ENCODE data around the gene DYRK4. TPM values are rescaled to one million over a fixed set of nuclear protein-coding genes. Genes with fewer than 3 reads are reported as not detected.
A peak's percentile ranks its signal among the peaks of the same experiment; 100 is the strongest.

DYRK4 gene
- total and polyA plus RNA-seq, 5 donors from 2014 or later, result 11.4 to 43.1 (median 36.9) TPM

- H3K27ac Mint-ChIP-seq, result no peak overlapping the region
- H3K4me3 ChIP-seq (ENCODE audit: low read depth, low read length), result no peak overlapping the region
- ATAC-seq (ENCODE audit: low read depth in 2 of 2) (no peak), DNase-seq (no peak)
- no peaks in the 10 kb centered on the region for H3K4me1 ChIP-seq (ENCODE audit: control insufficient read depth, insufficient read depth, low read length, poor library complexity, severe bottlenecking)
- H3K4me3 Mint-ChIP-seq, result no peak overlapping the region
- H3K27me3 ChIP-seq (ENCODE audit: control insufficient read depth, insufficient read depth, low read length), result no peaks in the 10 kb centered on the region
- H3K36me3 ChIP-seq (ENCODE audit: control insufficient read depth, insufficient read depth, low read length), result no peaks in the 10 kb centered on the region
- H3K36me3 Mint-ChIP-seq, result peaks cover 6% of the 10 kb centered on the region
- no peak overlapping the region for H3K27ac ChIP-seq (ENCODE audit: insufficient read depth, low read length, poor library complexity, severe bottlenecking)
- H3K9me3 Mint-ChIP-seq, result peaks cover 0 to 1% (median 0%) of the 10 kb centered on the region in 7 donors
- no peaks in the 10 kb centered on the region for H3K9me3 ChIP-seq (ENCODE audit: control insufficient read depth in 2 of 2, low read length in 2 of 2)
- no peaks in the 10 kb centered on the region for H3K4me1 Mint-ChIP-seq
- peaks cover 18% of the 10 kb centered on the region for H3K27me3 Mint-ChIP-seq
These were observed 68.3 kb downstream of the DYRK4 start for GRCh38 chr12:4630262-4630661.

GRCh38 chr12:4643747-4644146 lies 81.7 kb downstream of the DYRK4 start:
- Histone ChIP-seq H3K27me3 (ENCODE audit: control insufficient read depth, insufficient read depth, low read length) (no peaks in the 10 kb centered on the region), H3K9me3 (ENCODE audit: control insufficient read depth in 2 of 2, low read length in 2 of 2) (no peaks in the 10 kb centered on the region), H3K27ac (ENCODE audit: insufficient read depth, low read length, poor library complexity, severe bottlenecking) (no peak overlapping the region), H3K4me3 (ENCODE audit: low read depth, low read length) (no peak overlapping the region), H3K36me3 (ENCODE audit: control insufficient read depth, insufficient read depth, low read length) (no peaks in the 10 kb centered on the region), H3K4me1 (ENCODE audit: control insufficient read depth, insufficient read depth, low read length, poor library complexity, severe bottlenecking) (peaks cover 9% of the 10 kb centered on the region)
- ATAC-seq (ENCODE audit: low read depth in 2 of 2) (no peak), DNase-seq (no peak)
- Mint-ChIP-seq H3K4me1 (peaks cover 0 to 18% (median 9%) of the 10 kb centered on the region in 4 donors), H3K9me3 (peaks cover 0 to under 1% (median 0%) of the 10 kb centered on the region in 7 donors), H3K4me3 (no peak overlapping the region), H3K27me3 (peaks cover 10% of the 10 kb centered on the region), H3K36me3 (no peaks in the 10 kb centered on the region), H3K27ac (no peak overlapping the region)

- Mint-ChIP-seq H3K27ac (no peak overlapping the region), H3K9me3 (peaks cover 0 to 1% (median 0%) of the 10 kb centered on the region in 7 donors), H3K4me1 (peaks cover 0 to 31% (median 18%) of the 10 kb centered on the region in 4 donors), H3K36me3 (no peaks in the 10 kb centered on the region), H3K27me3 (peaks cover 17% of the 10 kb centered on the region), H3K4me3 (peak overlapping the region in 1 of 4 donors; percentile 37)
- H3K9me3 ChIP-seq (ENCODE audit: control insufficient read depth in 2 of 2, low read length in 2 of 2), result no peaks in the 10 kb centered on the region
- no peaks in the 10 kb centered on the region for H3K36me3 ChIP-seq (ENCODE audit: control insufficient read depth, insufficient read depth, low read length)
- no peak overlapping the region for H3K4me3 ChIP-seq (ENCODE audit: low read depth, low read length)
- H3K27me3 ChIP-seq (ENCODE audit: control insufficient read depth, insufficient read depth, low read length), result no peaks in the 10 kb centered on the region
- no peak overlapping the region for H3K27ac ChIP-seq (ENCODE audit: insufficient read depth, low read length, poor library complexity, severe bottlenecking)
- DNase-seq (no peak), ATAC-seq (ENCODE audit: low read depth in 2 of 2) (no peak)
- H3K4me1 ChIP-seq (ENCODE audit: control insufficient read depth, insufficient read depth, low read length, poor library complexity, severe bottlenecking), result peaks cover 16% of the 10 kb centered on the region
These were observed 83.0 kb downstream of the DYRK4 start for GRCh38 chr12:4645023-4645422.

- ATAC-seq (ENCODE audit: low read depth in 2 of 2), result no peak
- Histone ChIP-seq H3K9me3 (ENCODE audit: control insufficient read depth in 2 of 2, low read length in 2 of 2) (no peaks in the 10 kb centered on the region), H3K4me1 (ENCODE audit: control insufficient read depth, insufficient read depth, low read length, poor library complexity, severe bottlenecking) (peaks cover 24% of the 10 kb centered on the region), H3K4me3 (ENCODE audit: low read depth, low read length) (peak overlapping the region; percentile 100), H3K27ac (ENCODE audit: insufficient read depth, low read length, poor library complexity, severe bottlenecking) (peak overlapping the region; percentile 68), H3K36me3 (ENCODE audit: control insufficient read depth, insufficient read depth, low read length) (no peaks in the 10 kb centered on the region), H3K27me3 (ENCODE audit: control insufficient read depth, insufficient read depth, low read length) (no peaks in the 10 kb centered on the region)
- peak overlapping the region; percentile 95 to 98 (median 97) for H3K27ac Mint-ChIP-seq
- peaks cover 11 to 58% (median 40%) of the 10 kb centered on the region in 4 donors for H3K4me1 Mint-ChIP-seq
- H3K27me3 Mint-ChIP-seq, result peaks cover 13% of the 10 kb centered on the region
- DNase-seq, result no peak
- H3K4me3 Mint-ChIP-seq, result peak overlapping the region; percentile 96 to 99 (median 96)
- no peaks in the 10 kb centered on the region for H3K36me3 Mint-ChIP-seq
- H3K9me3 Mint-ChIP-seq, result peaks cover 0 to 1% (median 0%) of the 10 kb centered on the region in 7 donors
These were observed 86.1 kb downstream of the DYRK4 start for GRCh38 chr12:4648104-4648500.

- H3K27me3 Mint-ChIP-seq, result peaks cover 13% of the 10 kb centered on the region
- peak within 1 kb of the TSS; percentile 96 to 99 (median 96) for H3K4me3 Mint-ChIP-seq
- no peaks in the 10 kb centered on the region for H3K9me3 ChIP-seq (ENCODE audit: control insufficient read depth in 2 of 2, low read length in 2 of 2)
- DNase-seq (peak; percentile 67 to 90 (median 84)), ATAC-seq (ENCODE audit: low read depth in 2 of 2) (peak; percentile 94 to 95)
- H3K4me1 Mint-ChIP-seq, result peaks cover 13 to 64% (median 44%) of the 10 kb centered on the region in 4 donors
- H3K27ac Mint-ChIP-seq, result peak within 1 kb of the TSS; percentile 95 to 98 (median 97)
- peak within 1 kb of the TSS; percentile 68 for H3K27ac ChIP-seq (ENCODE audit: insufficient read depth, low read length, poor library complexity, severe bottlenecking)
- peaks cover 24% of the 10 kb centered on the region for H3K4me1 ChIP-seq (ENCODE audit: control insufficient read depth, insufficient read depth, low read length, poor library complexity, severe bottlenecking)
- no peaks in the 10 kb centered on the region for H3K36me3 ChIP-seq (ENCODE audit: control insufficient read depth, insufficient read depth, low read length)
- H3K27me3 ChIP-seq (ENCODE audit: control insufficient read depth, insufficient read depth, low read length), result no peaks in the 10 kb centered on the region
- peaks cover 0 to 1% (median 0%) of the 10 kb centered on the region in 7 donors for H3K9me3 Mint-ChIP-seq
- H3K36me3 Mint-ChIP-seq, result no peaks in the 10 kb centered on the region
- peak within 1 kb of the TSS; percentile 100 for H3K4me3 ChIP-seq (ENCODE audit: low read depth, low read length)
These were observed 86.7 kb downstream of the DYRK4 start, which contains the start of the genes AKAP3 and NDUFA9 for GRCh38 chr12:4648501-4649357. TSS of gene AKAP3 (minus strand) at chr12:4649051. CDS start at chr12:4638196, 10,855 bp downstream. TSS of gene NDUFA9 (plus strand) at chr12:4649114. CDS start at chr12:4649127, 13 bp downstream.

GRCh38 chr12:4649358-4649661 lies 87.3 kb downstream of the DYRK4 start:
- DNase-seq, result no peak
- H3K4me1 Mint-ChIP-seq, result peaks cover 19 to 69% (median 47%) of the 10 kb centered on the region in 4 donors
- ATAC-seq (ENCODE audit: low read depth in 2 of 2), result no peak
- H3K9me3 Mint-ChIP-seq, result peaks cover 0 to 1% (median 0%) of the 10 kb centered on the region in 7 donors
- peak overlapping the region; percentile 100 for H3K4me3 ChIP-seq (ENCODE audit: low read depth, low read length)
- peaks cover 24% of the 10 kb centered on the region for H3K4me1 ChIP-seq (ENCODE audit: control insufficient read depth, insufficient read depth, low read length, poor library complexity, severe bottlenecking)
- peak overlapping the region; percentile 68 for H3K27ac ChIP-seq (ENCODE audit: insufficient read depth, low read length, poor library complexity, severe bottlenecking)
- H3K36me3 Mint-ChIP-seq, result no peaks in the 10 kb centered on the region
- H3K27ac Mint-ChIP-seq, result peak overlapping the region; percentile 95 to 98 (median 97)
- H3K9me3 ChIP-seq (ENCODE audit: control insufficient read depth in 2 of 2, low read length in 2 of 2), result no peaks in the 10 kb centered on the region
- peaks cover 13% of the 10 kb centered on the region for H3K27me3 Mint-ChIP-seq
- no peaks in the 10 kb centered on the region for H3K27me3 ChIP-seq (ENCODE audit: control insufficient read depth, insufficient read depth, low read length)
- peaks cover 2% of the 10 kb centered on the region for H3K36me3 ChIP-seq (ENCODE audit: control insufficient read depth, insufficient read depth, low read length)
- peak overlapping the region; percentile 96 to 99 (median 96) for H3K4me3 Mint-ChIP-seq

- H3K36me3 ChIP-seq (ENCODE audit: control insufficient read depth, insufficient read depth, low read length), result peaks cover 39% of the 10 kb centered on the region
- peaks cover 0 to 1% (median 0%) of the 10 kb centered on the region in 7 donors for H3K9me3 Mint-ChIP-seq
- peaks cover 28% of the 10 kb centered on the region for H3K36me3 Mint-ChIP-seq
These were observed 91.2 kb downstream of the DYRK4 start for GRCh38 chr12:4653257-4653656.

More at GRCh38 chr12:4653257-4653656, 91.2 kb downstream of the DYRK4 start:
- peaks cover 8% of the 10 kb centered on the region for H3K27me3 Mint-ChIP-seq
- H3K9me3 ChIP-seq (ENCODE audit: control insufficient read depth in 2 of 2, low read length in 2 of 2), result no peaks in the 10 kb centered on the region
- ATAC-seq (ENCODE audit: low read depth in 2 of 2) (no peak), DNase-seq (no peak)
- peaks cover 25 to 62% (median 44%) of the 10 kb centered on the region in 4 donors for H3K4me1 Mint-ChIP-seq
- H3K27me3 ChIP-seq (ENCODE audit: control insufficient read depth, insufficient read depth, low read length), result no peaks in the 10 kb centered on the region
- no peak overlapping the region for H3K4me3 ChIP-seq (ENCODE audit: low read depth, low read length)
- H3K27ac Mint-ChIP-seq, result no peak overlapping the region
- no peak overlapping the region for H3K27ac ChIP-seq (ENCODE audit: insufficient read depth, low read length, poor library complexity, severe bottlenecking)
- H3K4me1 ChIP-seq (ENCODE audit: control insufficient read depth, insufficient read depth, low read length, poor library complexity, severe bottlenecking), result peaks cover 18% of the 10 kb centered on the region
- peak overlapping the region in 1 of 4 donors; percentile 62 for H3K4me3 Mint-ChIP-seq
